SW 1271 (cell line): ENCODE measurements around the gene PTPRT.

Source experiments
- DNase-seq, 2 experiments: peaks; one replicate each; lab custom pipeline; 2025; lab: John Stamatoyannopoulos, UW

Gene PTPRT

DNA sequence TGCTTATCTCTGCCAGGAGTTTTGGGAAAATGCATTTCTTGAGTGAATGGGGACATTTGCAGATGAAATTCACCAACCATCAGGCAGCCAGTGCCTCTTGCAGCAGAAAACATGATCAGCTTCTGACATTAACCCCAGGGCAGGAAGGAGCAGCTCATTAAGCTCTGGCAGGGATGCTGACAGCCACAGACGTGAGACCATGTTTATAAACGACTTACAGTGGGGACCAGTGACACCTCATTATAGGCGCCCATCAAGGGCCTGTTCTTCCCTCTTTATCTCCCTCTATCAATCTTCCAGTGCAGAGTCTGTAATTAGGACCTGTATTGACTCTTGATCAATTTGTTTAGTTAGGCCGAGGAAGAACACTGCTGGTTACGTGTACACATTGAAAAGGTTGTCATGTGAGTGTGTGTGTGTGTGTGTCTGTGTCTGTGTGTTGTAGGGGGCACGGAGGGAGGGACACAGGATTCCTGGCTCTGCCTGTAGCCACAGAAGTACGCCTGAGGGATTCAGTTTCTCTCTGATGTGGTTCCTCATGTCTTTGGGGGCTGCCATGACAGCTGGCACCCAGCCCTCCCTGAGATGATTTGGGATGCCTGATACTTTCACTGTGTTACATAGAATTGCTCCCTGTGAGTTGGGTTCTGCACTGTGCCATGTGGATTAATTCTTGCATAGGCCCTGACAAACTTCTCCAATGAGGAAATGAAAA is 1143.2 kb downstream of the PTPRT start:
- DNase-seq = no peak

DNA sequence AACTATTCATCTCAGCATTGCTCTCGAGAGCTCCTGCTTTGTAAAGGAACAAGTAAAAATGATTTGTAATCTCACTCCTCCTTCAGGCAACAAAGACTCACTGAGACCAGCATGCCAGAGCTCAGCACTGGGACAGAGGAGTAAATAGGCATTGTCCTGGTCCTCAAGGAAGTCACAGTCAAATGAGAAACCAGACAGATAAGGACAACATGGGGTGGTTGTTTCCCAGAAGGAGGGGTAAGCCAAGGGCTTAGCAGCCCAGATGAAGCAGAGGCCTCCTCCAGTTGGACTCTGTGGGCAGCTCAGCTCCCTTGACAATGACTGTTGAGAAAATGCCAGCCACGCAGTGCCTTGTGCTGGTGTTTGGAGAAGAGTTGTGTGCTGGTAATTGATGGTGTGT is 1145.8 kb downstream of the PTPRT start:
- no peak for DNase-seq

DNA sequence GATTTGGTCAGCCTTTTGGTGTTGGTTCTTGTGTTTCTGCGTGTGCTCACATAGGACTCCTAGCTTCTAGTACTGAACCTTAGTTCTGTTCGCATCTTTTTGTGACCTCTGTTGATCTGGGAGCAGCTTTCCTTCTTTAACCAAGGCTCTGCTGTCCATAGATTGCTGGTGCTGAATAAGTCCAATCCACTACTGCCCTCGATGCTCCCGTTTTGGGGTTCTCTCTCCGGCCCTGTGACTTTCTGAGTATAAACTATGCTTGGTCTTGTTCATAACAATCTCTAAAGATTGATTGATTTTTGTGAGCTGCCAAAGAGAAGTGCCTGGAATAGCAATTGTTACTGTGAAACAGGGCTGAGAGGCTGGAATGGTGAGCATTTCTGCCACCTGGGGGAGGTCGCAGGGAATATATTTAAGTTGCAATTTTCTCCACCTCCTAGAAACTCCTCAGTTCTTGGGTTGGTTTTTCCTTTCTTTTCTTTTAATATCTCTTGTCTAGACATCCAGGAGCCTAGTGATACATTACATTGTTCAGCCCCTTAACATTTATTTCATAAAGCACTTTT is 1148.6 kb downstream of the PTPRT start:
- no peak for DNase-seq

DNA sequence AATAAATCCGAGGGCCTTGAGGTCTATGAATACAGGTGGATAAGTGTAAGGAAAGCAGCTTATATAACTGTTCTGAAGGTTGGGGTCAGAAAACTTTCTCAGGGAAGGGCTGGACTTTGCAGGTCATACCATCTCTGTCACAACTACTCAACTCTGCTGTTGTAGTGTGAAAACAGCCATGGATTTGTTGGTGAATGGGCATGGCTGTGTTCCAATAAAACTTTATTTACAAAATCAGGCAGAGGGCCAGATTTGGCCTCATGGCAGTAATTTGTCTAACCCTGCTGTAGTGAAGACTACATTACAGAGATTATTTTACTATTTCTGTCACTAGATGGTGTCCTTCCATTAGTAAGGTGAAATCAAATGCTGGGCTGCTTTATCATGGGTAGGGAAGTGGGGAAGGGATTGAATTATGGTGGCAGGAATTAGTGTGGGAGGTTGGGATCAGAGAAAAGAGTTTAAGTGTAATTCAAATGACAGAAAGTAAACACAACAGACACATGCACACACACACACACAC is 1161.9 kb downstream of the PTPRT start:
- DNase-seq = no peak

DNA sequence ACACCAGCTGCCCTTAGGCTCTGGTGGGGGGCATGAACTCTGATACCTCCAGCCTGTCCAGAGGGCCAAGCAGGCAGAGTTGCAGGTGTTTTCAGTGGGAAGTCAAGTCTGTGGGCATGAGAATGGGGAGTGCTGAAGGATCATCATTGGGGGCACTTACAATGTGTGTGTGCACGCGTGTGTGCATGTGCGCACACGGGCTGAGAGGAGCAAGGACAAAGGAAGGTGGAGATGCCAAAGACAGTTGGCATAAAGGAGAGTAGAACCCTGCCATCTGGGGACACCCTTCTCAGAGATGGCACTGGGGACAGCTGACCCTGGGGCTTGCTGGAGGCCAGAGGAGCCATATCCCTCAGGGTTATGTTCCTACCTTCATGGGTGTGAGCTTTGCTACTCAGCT is 1163.1 kb downstream of the PTPRT start:
- no peak for DNase-seq

DNA sequence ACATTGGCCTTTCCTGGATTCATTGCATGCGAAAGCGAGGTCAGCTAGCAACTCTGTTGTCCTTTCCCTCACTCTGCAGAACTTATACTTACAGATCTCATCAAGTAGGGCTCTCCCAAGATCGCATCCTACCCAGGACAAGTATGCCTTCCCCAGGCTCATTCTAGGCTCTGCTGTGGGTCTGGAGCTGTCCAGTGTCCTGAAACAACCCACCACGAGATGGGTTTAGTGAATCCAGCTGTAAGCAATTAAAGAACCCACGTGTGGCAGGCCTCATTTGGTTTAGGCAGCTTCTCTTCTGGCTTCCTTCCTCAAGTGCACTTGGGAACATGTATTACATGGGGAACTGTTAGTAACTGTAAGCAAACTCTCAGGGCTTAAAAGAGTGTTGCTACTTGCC is 1165.1 kb downstream of the PTPRT start:
- DNase-seq = no peak
